B cell (primary cell): Measurements from ENCODE around the gene FAM162A. TPM values are rescaled to one million over a fixed set of nuclear protein-coding genes. Genes with fewer than 3 reads are reported as not detected.

Experiments
- ATAC-seq: fragments of 200-7000 bp; cut with Tn5 transposase; one replicate; pipeline ENCODE4 v1.10.0; 2021; ENCODE audit warnings: low read depth, mild to moderate bottlenecking, moderate number of reproducible peaks, moderate library complexity
- CTCF ChIA-PET: fragments of 350-600 bp; sonication (Branson Sonifier 250); formaldehyde crosslinking; loops from one replicate; lab custom pipeline; 2021; ENCODE audit warnings: antibody characterized with exemption, inconsistent platforms; lab: Charles Lee
- POLR2A ChIA-PET: fragments of 350-600 bp; sonication (Branson Sonifier 250); formaldehyde crosslinking; loops from one replicate; lab custom pipeline; 2021; ENCODE audit warnings: antibody characterized with exemption; lab: Charles Lee
- DNase-seq: peaks from one replicate; pipeline ENCODE4 v3.0.0; 2013
- H2AFZ ChIP-seq: 2 replicates; pipeline ENCODE4 v1.6.1; 2012; ENCODE audit warnings: mild to moderate bottlenecking, low read depth, low read length; ENCODE audit not compliant: insufficient read depth, poor library complexity, severe bottlenecking
- H3K27ac ChIP-seq, 2 donors: 1 replicate in 1 of 2; 2 replicates in 1 of 2; pipeline ENCODE4 v1.5.1; 2012 to 2013; ENCODE audit warnings: low read length in 2 of 2, mild to moderate bottlenecking in 2 of 2, moderate library complexity in 1 of 2
- H3K27me3 ChIP-seq, 4 experiments: fragments of 200-600 bp in 1 of 4; sonication (generic) in 1 of 4; replicated peaks in 1 of 4; 1 replicate in 2 of 4; 2 replicates in 2 of 4; pipeline versions ENCODE4 v1.6.1 to v1.7.0; 2013 to 2016; ENCODE audit warnings: low read length in 3 of 4, mild to moderate bottlenecking in 2 of 4, mixed read lengths in 1 of 4, moderate library complexity in 1 of 4; ENCODE audit not compliant: insufficient read depth in 4 of 4, control insufficient read depth in 3 of 4; ENCODE audit errors: control extremely low read depth in 1 of 4
- H3K36me3 ChIP-seq, 2 experiments: replicated peaks in 1 of 2; 1 replicate in 1 of 2; 2 replicates in 1 of 2; pipeline versions ENCODE4 v1.6.1 to v1.7.1; 2013; ENCODE audit warnings: low read length in 1 of 2; ENCODE audit not compliant: insufficient read depth in 2 of 2, control insufficient read depth in 1 of 2; ENCODE audit errors: control extremely low read depth in 1 of 2, extremely low read depth in 1 of 2
- H3K4me1 ChIP-seq, 2 donors: fragments of 200-600 bp in 1 of 2; sonication (generic) in 1 of 2; 1 replicate in 1 of 2; 2 replicates in 1 of 2; pipeline versions ENCODE4 v1.5.1 to v1.6.1; 2013 to 2017; ENCODE audit warnings: low read length in 2 of 2; ENCODE audit not compliant: control insufficient read depth in 2 of 2, insufficient read depth in 2 of 2
- H3K4me2 ChIP-seq: replicated peaks from 2 replicates; pipeline ENCODE3; 2012; ENCODE audit warnings: mild to moderate bottlenecking, low read depth, low read length; ENCODE audit not compliant: poor library complexity, severe bottlenecking
- H3K4me3 ChIP-seq, 5 experiments: fragments of 200-600 bp in 1 of 5; sonication (generic) in 1 of 5; 1 replicate in 3 of 5; 2 replicates in 2 of 5; pipeline versions ENCODE4 v1.5.1 to v1.7.0; 2011 to 2016; ENCODE audit warnings: low read length in 4 of 5, mild to moderate bottlenecking in 4 of 5, low read depth in 2 of 5, control low read depth in 1 of 5, moderate library complexity in 1 of 5; ENCODE audit not compliant: insufficient read depth in 1 of 5; ENCODE audit errors: control extremely low read depth in 1 of 5, extremely low read depth in 1 of 5
- H3K79me2 ChIP-seq: fragments of 200-600 bp; sonication (generic); one replicate; pipeline ENCODE4 v1.6.0; 2016; ENCODE audit warnings: low read length; ENCODE audit not compliant: control insufficient read depth, insufficient read depth
- H3K9ac ChIP-seq: fragments of 200-600 bp; sonication (generic); 2 replicates; pipeline ENCODE4 v1.6.1; 2017; ENCODE audit warnings: mild to moderate bottlenecking, low read length, moderate library complexity
- H3K9me3 ChIP-seq, 3 donors: one replicate each; pipeline versions ENCODE4 v1.6.1 to v1.7.1; 2013; ENCODE audit warnings: low read length in 2 of 3; ENCODE audit not compliant: control insufficient read depth in 2 of 3, insufficient read depth in 1 of 3; ENCODE audit errors: control extremely low read depth in 1 of 3
- H4K20me1 ChIP-seq: 2 replicates; pipeline ENCODE4 v1.6.0; 2012; ENCODE audit warnings: mild to moderate bottlenecking, low read length; ENCODE audit not compliant: insufficient read depth, control insufficient read depth, poor library complexity, severe bottlenecking
- H3K27ac Mint-ChIP-seq: one replicate; pipeline ENCODE4 v1.8.0; 2021; ENCODE audit warnings: mixed read lengths
- H3K27me3 Mint-ChIP-seq: one replicate; pipeline ENCODE4 v1.8.0; 2021; ENCODE audit warnings: mixed read lengths
- H3K4me1 Mint-ChIP-seq: one replicate; pipeline ENCODE4 v1.8.0; 2021; ENCODE audit warnings: mixed read lengths
- H3K4me3 Mint-ChIP-seq: one replicate; pipeline ENCODE4 v1.8.0; 2021; ENCODE audit warnings: mixed read lengths
- H3K9me3 Mint-ChIP-seq: one replicate; pipeline ENCODE4 v1.8.0; 2022; ENCODE audit warnings: mixed read lengths; ENCODE audit not compliant: insufficient read depth
- CTCF ChIP-seq: fragments of 200-600 bp; IDR thresholded peaks from one replicate; pipeline ENCODE4 v1.8.0; 2022; ENCODE audit warnings: antibody characterized with exemption, mild to moderate bottlenecking
- EZH2 ChIP-seq: IDR thresholded peaks from 2 replicates; pipeline ENCODE4 v1.6.1; 2012; ENCODE audit warnings: borderline replicate concordance, low read depth, mild to moderate bottlenecking, moderate library complexity, low read length; ENCODE audit not compliant: insufficient read depth, poor library complexity, severe bottlenecking
- WGBS: methylation state at CpG from one replicate; pipeline ENCODE4 v1.1.5; 2013; ENCODE audit warnings: missing lambda C conversion rate; ENCODE audit not compliant: insufficient coverage; 5-methylcytosine and 5-hydroxymethylcytosine counted together
- intact Hi-C: fragments of 100-400 bp; cut with micrococcal nuclease; formaldehyde crosslinking; loops from one replicate; pipeline ENCODE4 v1.10.0; 2022
- polyA plus RNA-seq: library from polyadenylated mRNA; depleted of rRNA; stranded (reverse); fragments of >200 nt; gene quantifications from 2 replicates; pipeline ENCODE4 v1.2.3, GENCODE V29; 2012
- total RNA-seq, 2 donors: library from RNA; stranded (reverse); fragments of 120-200 nt in 1 of 2; gene quantifications; 1 replicate in 1 of 2; 2 replicates in 1 of 2; pipeline versions ENCODE4 v1.2.3 to v1.2.4, GENCODE V29; 2013 to 2022

FAM162A gene
- total and polyA plus RNA-seq, 2 donors (not counting 1 experiment from before 2014, with no cell fraction given): 10.9 to 17.5 TPM

- peak within 1 kb of the TSS; percentile 73 for H2AFZ ChIP-seq
- intact Hi-C loops: loop anchor here (1.0 to 5.0 kb wide), 9 partner anchors 32 to 786 kb away; partner anchors contain the start of genes EAF2, FAM162A, GOLGB1 and HCLS1
- H3K36me3 ChIP-seq: peaks cover 2 to 14% of the 10 kb centered on the region in 2 experiments
- WGBS: under 1% methylated on average over 44 of the region's 48 CpGs
- peaks cover 63% of the 10 kb centered on the region for H3K79me2 ChIP-seq
- H3K4me2 ChIP-seq: peak within 1 kb of the TSS; percentile 72
- H3K27ac ChIP-seq: peak within 1 kb of the TSS; percentile 87 to 97
- no peaks in the 10 kb centered on the region for H3K27me3 Mint-ChIP-seq
- H3K27me3 ChIP-seq: no peaks in the 10 kb centered on the region
- POLR2A ChIA-PET: interaction anchor here (0.7 to 2.2 kb wide), 7 partner anchors 16 to 1171 kb away, joined by 3 to 25 read pairs (median 4); partner anchors contain the start of genes FAM162A, HSPBAP1, KPNA1 and MIX23
- DNase-seq (peak; percentile 100), ATAC-seq (peak; percentile 88)
- peak within 1 kb of the TSS; percentile 100 for H3K4me3 Mint-ChIP-seq
- CTCF ChIA-PET: interaction anchor here (0.6 to 3.1 kb wide), 10 partner anchors 9 to 314 kb away, joined by 3 to 20 read pairs (median 4); partner anchors contain the start of genes FAM162A, KPNA1 and MIX23
- no peaks in the 10 kb centered on the region for H3K9me3 ChIP-seq
- H3K9me3 Mint-ChIP-seq: no peaks in the 10 kb centered on the region
- H3K4me1 ChIP-seq: peaks cover 20 to 26% of the 10 kb centered on the region in 2 donors
- peaks cover 55% of the 10 kb centered on the region for H3K4me1 Mint-ChIP-seq
- H3K9ac ChIP-seq: peak within 1 kb of the TSS; percentile 93
- H3K27ac Mint-ChIP-seq: peak within 1 kb of the TSS; percentile 100
- peak within 1 kb of the TSS; percentile 74 to 98 (median 83) for H3K4me3 ChIP-seq
- no peaks in the 10 kb centered on the region for H4K20me1 ChIP-seq
- no peak for TF ChIP-seq EZH2
- no peak for TF ChIP-seq CTCF
Observed at GRCh38 chr3:122415762-122416654, 32.0 kb downstream of the FAM162A start, which contains the start of gene WDR5B. WDR5B (minus strand) TSS chr3:122416062; CDS start chr3:122415528, 534 bp downstream.
